Upper lobe of left lung (tissue), 6 donors: Measurements from ENCODE around the gene NCCRP1. TPM values are rescaled to one million over a fixed set of nuclear protein-coding genes. Genes with fewer than 3 reads are reported as not detected.

Source experiments
- ATAC-seq, 2 donors: fragments of 200-7000 bp; cut with Tn5 transposase; one replicate each; pipeline ENCODE4 v1.9.1; 2022; ENCODE audit warnings: mild to moderate bottlenecking in 2 of 2, moderate library complexity in 2 of 2; ENCODE audit not compliant: low FRiP score in 2 of 2
- DNase-seq, 2 donors: peaks; one replicate each; pipeline ENCODE4 v3.0.0-alpha.2; 2019 to 2020
- H3K27ac ChIP-seq, 4 donors: fragments of 200-600 bp; sonication (generic); one replicate each; pipeline ENCODE4 v1.5.1; 2016 to 2019
- H3K27me3 ChIP-seq, 4 donors: fragments of 200-600 bp; sonication (generic); one replicate each; pipeline ENCODE4 v1.5.1; 2017 to 2019
- H3K36me3 ChIP-seq, 4 donors: fragments of 200-600 bp; sonication (generic); one replicate each; pipeline ENCODE4 v1.5.1; 2016 to 2019
- H3K4me1 ChIP-seq, 4 donors: fragments of 200-600 bp; sonication (generic); one replicate each; pipeline ENCODE4 v1.5.1; 2018 to 2019
- H3K4me3 ChIP-seq, 4 donors: fragments of 200-600 bp; sonication (generic); one replicate each; pipeline ENCODE4 v1.5.1; 2017 to 2019; ENCODE audit warnings: mild to moderate bottlenecking in 2 of 4, moderate library complexity in 1 of 4
- H3K9me3 ChIP-seq, 4 donors: fragments of 200-600 bp; sonication (generic); one replicate each; pipeline ENCODE4 v1.5.1; 2018 to 2019
- EP300 ChIP-seq, 4 donors: sonication (generic); formaldehyde crosslinking; IDR thresholded peaks; one replicate each; pipeline ENCODE4 v1.5.1; 2017; ENCODE audit warnings: antibody characterized with exemption in 4 of 4, control low read depth in 2 of 4
- POLR2A ChIP-seq, 4 donors: fragments of 450-650 bp; IDR thresholded peaks; one replicate each; pipeline ENCODE4 v1.5.1; 2016 to 2017; ENCODE audit warnings: antibody characterized with exemption in 4 of 4, mild to moderate bottlenecking in 2 of 4
- POLR2AphosphoS5 ChIP-seq, 2 donors: sonication (generic); formaldehyde crosslinking; IDR thresholded peaks; one replicate each; pipeline ENCODE4 v1.5.1; 2017; ENCODE audit warnings: antibody characterized with exemption in 2 of 2
- WGBS, 2 donors: methylation state at CpG; one replicate each; pipeline ENCODE4 v1.1.5; 2017 to 2018; 5-methylcytosine and 5-hydroxymethylcytosine counted together
- total RNA-seq, 6 donors: library from RNA; depleted of rRNA in 4 of 6; stranded (reverse); fragments of >200 nt in 4 of 6; gene quantifications; one replicate each; pipeline versions ENCODE4 v1.1.0 to v1.2.1, GENCODE V29; 2016 to 2021
- TF ChIP-seq, protein P1 (sequence below), 6 experiments: fragments of 450-650 bp in 4 of 6; fragments of 200-600 bp in 2 of 6; sonication (generic) in 2 of 6; IDR thresholded peaks; one replicate each; pipeline ENCODE4 v1.5.1; 2016 to 2019; ENCODE audit warnings: antibody characterized with exemption in 6 of 6
- donor health status: DM: no; HTN: no; CAD: no; lungs with moderate emphysema.
- donor health status: DM: no; HTN: yes; CAD: no; lungs with severe emphysema.

Gene NCCRP1
- total RNA-seq, 6 donors from 2014 or later = 0.47 TPM; not detected in 5

DNA sequence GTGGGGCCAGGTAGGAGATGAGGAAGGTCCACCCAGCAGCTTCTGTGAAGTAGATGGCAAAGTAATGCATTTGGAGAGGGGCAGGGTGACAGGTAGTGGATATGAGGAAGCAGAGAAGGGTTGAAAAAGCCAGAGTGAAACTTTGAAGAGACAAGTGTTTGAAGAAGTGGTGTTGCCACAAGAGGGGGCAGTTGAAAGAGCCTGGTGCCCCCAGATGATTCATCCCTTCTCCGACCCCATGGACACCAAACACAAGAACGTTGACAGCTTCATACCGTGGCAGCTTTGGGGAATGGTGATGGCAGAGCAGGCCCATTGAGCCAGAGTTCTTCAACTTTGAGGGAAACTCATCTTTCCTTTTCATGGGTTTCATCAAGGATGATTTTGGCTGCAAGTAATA is 28.1 kb downstream of the NCCRP1 start:
- Histone ChIP-seq H3K27ac (no peak overlapping the region), H3K4me1 (no peaks in the 10 kb centered on the region), H3K4me3 (no peak overlapping the region), H3K27me3 (no peaks in the 10 kb centered on the region), H3K36me3 (no peaks in the 10 kb centered on the region), H3K9me3 (no peaks in the 10 kb centered on the region)
- ATAC-seq (no peak), DNase-seq (no peak)
- 15 to 43% methylated on average over 3 of the region's 3 CpGs for WGBS, 2 donors
- TF ChIP-seq EP300 (IDR thresholded peaks at IDR 0.05) (no peak), POLR2AphosphoS5 (IDR thresholded peaks at IDR 0.05) (no peak), POLR2A (IDR thresholded peaks at IDR 0.05) (no peak)
- TF ChIP-seq, protein P1, sequence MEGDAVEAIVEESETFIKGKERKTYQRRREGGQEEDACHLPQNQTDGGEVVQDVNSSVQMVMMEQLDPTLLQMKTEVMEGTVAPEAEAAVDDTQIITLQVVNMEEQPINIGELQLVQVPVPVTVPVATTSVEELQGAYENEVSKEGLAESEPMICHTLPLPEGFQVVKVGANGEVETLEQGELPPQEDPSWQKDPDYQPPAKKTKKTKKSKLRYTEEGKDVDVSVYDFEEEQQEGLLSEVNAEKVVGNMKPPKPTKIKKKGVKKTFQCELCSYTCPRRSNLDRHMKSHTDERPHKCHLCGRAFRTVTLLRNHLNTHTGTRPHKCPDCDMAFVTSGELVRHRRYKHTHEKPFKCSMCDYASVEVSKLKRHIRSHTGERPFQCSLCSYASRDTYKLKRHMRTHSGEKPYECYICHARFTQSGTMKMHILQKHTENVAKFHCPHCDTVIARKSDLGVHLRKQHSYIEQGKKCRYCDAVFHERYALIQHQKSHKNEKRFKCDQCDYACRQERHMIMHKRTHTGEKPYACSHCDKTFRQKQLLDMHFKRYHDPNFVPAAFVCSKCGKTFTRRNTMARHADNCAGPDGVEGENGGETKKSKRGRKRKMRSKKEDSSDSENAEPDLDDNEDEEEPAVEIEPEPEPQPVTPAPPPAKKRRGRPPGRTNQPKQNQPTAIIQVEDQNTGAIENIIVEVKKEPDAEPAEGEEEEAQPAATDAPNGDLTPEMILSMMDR (IDR thresholded peaks at IDR 0.05) = no peak

DNA sequence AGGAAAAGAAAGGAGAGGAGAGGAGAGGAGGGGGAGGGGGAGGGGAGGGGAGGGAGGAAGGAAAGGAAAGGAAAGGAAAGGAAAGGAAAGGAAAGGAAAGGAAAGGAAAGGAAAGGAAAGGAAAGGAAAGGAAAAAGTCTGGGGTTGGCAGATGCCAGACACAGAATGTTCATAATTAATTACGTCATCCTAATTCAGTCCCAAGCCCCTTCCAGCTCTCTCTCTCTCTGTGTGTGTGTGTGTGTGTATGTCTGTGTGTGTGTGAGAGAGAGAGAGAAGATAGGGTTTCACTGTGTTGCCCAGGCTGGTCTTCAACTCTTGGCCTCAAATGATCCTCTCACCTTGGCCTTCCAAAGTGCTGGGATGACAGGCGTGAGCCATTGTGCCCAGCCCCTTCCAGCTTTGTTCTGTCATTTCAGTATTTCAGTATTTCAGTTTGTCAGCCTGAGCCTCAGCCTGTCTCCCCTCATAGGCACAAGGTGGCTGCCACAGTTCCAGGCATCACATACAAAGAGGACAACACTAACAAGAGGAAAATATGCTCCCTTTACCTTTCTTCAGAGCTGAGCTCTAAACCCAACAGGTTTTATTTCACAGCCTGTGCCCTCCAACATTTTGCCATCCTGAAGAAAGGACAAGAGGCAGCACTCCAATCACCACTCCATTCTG is 33.5 kb downstream of the NCCRP1 start:
- 80 to 84% methylated on average over 2 of the region's 2 CpGs for WGBS, 2 donors
- DNase-seq (no peak), ATAC-seq (no peak)
- H3K27me3 ChIP-seq = no peaks in the 10 kb centered on the region
- H3K4me3 ChIP-seq = no peak overlapping the region
- no peaks in the 10 kb centered on the region for H3K4me1 ChIP-seq
- no peaks in the 10 kb centered on the region for H3K9me3 ChIP-seq
- H3K27ac ChIP-seq = no peak overlapping the region
- TF ChIP-seq, protein P1 (IDR thresholded peaks at IDR 0.05) = no peak
- TF ChIP-seq POLR2AphosphoS5 (IDR thresholded peaks at IDR 0.05) (no peak), EP300 (IDR thresholded peaks at IDR 0.05) (no peak), POLR2A (IDR thresholded peaks at IDR 0.05) (no peak)
- H3K36me3 ChIP-seq = no peaks in the 10 kb centered on the region

DNA sequence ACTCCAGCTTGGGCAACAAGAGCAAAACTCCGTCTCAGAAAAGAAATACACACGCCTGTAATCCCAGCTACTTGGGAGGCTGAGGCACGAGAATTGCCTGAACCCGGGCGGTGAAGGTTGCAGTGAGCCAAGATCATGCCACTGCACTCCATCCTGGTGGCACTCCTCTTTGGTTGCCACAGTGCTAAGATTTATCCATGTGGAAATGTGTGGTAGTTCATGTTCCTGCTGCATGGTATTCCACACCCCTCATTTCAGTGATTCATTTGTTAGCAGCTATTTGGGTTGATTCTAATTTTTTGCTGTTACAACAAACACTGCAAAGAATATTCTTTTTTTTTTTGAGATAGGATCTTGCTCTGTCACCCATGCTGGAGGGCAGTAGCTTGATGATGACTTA is 35.9 kb downstream of the NCCRP1 start:
- DNase-seq (no peak), ATAC-seq (no peak)
- no peak overlapping the region for H3K27ac ChIP-seq
- WGBS, 2 donors = 83 to 91% methylated on average over 3 to 5 of the region's 5 CpGs
- no peaks in the 10 kb centered on the region for H3K9me3 ChIP-seq
- no peaks in the 10 kb centered on the region for H3K36me3 ChIP-seq
- H3K4me1 ChIP-seq = peaks cover 0 to 5% (median 3%) of the 10 kb centered on the region in 4 donors
- TF ChIP-seq, protein P1 (IDR thresholded peaks at IDR 0.05) = no peak
- TF ChIP-seq POLR2AphosphoS5 (IDR thresholded peaks at IDR 0.05) (no peak), EP300 (IDR thresholded peaks at IDR 0.05) (no peak), POLR2A (IDR thresholded peaks at IDR 0.05) (no peak)
- no peak overlapping the region for H3K4me3 ChIP-seq
- H3K27me3 ChIP-seq = no peaks in the 10 kb centered on the region

DNA sequence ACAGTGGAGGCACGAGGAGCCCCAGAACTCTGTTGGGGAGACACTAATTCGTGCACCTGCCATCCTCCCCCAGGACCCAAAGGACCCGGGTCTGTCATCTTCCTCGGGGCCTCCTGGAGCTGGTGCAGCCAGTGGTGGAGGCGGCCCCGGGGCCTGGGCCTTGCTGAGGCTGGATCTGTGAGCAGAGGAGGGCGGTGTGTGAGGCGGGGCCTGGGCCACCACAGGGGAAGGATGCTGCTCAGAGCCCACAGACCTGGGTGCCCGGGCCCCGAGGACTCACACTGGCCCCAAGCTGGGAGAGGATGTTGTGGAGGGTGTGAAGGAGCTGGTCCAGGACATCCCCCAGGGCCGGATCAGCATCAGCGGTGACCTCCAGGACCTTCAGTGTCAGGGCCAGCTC is 39.8 kb downstream of the NCCRP1 start:
- peaks cover 0 to 8% (median 7%) of the 10 kb centered on the region in 4 donors for H3K4me1 ChIP-seq
- H3K36me3 ChIP-seq = no peaks in the 10 kb centered on the region
- H3K9me3 ChIP-seq = no peaks in the 10 kb centered on the region
- no peak for TF ChIP-seq EP300 (IDR thresholded peaks at IDR 0.05)
- TF ChIP-seq, protein P1 (IDR thresholded peaks at IDR 0.05) = no peak
- TF ChIP-seq POLR2A (IDR thresholded peaks at IDR 0.05) = no peak
- TF ChIP-seq POLR2AphosphoS5 (IDR thresholded peaks at IDR 0.05) = no peak
- DNase-seq = peak in 1 of 2 donors; percentile 73
- no peak overlapping the region for H3K27ac ChIP-seq
- no peaks in the 10 kb centered on the region for H3K27me3 ChIP-seq
- WGBS, 2 donors = 62 to 73% methylated on average over 7 to 12 of the region's 12 CpGs
- no peak overlapping the region for H3K4me3 ChIP-seq
- ATAC-seq = peak in 1 of 2 donors; percentile 46
